ENCODE results near the gene MGST2. TPM values are rescaled to one million over a fixed set of nuclear protein-coding genes. Genes with fewer than 3 reads are reported as not detected.
A peak's percentile ranks its signal among the peaks of the same experiment; 100 is the strongest.

MGST2 gene
- total RNA-seq, 1 donor from 2014 or later, result 106 TPM

- intact Hi-C loops (cut with DNase I), result no loop called here
- DNase-seq (no peak), ATAC-seq (ENCODE audit: poor library complexity) (no peak)
These were observed 81.0 kb downstream of the MGST2 start for GRCh38 chr4:139746431-139747171.

GRCh38 chr4:139749338-139749737 lies 83.7 kb downstream of the MGST2 start:
- DNase-seq (no peak), ATAC-seq (ENCODE audit: poor library complexity) (no peak)
- intact Hi-C loops (cut with DNase I), result no loop called here

GRCh38 chr4:139749835-139750498 lies 84.3 kb downstream of the MGST2 start:
- DNase-seq, result no peak
- peak; percentile 20 for ATAC-seq (ENCODE audit: poor library complexity)
- intact Hi-C loops (cut with DNase I), result no loop called here

- ATAC-seq (ENCODE audit: poor library complexity) (no peak), DNase-seq (no peak)
- intact Hi-C loops (cut with DNase I), result no loop called here
These were observed 88.1 kb downstream of the MGST2 start for GRCh38 chr4:139753686-139754085.

Other genes starting within 250 kb of the MGST2 start
- gene RAB33B, start 211.7 kb upstream of the MGST2 start, total RNA-seq, result 5.5 TPM
- 46.3 TPM for gene SETD7, start 109.6 kb upstream of the MGST2 start, total RNA-seq